ENCODE data around the gene IQGAP2.

IQGAP2 gene

DNA sequence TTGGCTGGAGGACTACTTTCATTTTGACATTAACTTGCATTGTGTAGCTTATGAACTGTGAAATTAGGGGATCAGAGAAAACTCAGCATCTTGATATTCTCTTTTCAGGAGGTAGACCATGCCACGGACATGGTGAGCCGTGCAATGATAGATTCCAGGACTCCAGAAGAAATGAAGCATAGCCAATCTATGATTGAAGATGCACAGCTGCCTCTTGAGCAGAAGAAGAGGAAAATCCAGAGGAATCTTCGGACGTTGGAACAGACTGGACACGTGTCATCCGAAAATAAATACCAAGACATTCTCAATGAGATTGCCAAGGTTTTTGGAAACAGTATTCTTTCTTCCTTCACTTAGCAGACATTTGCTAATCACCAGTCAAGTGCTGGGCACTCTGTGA lies 292.3 kb downstream of the IQGAP2 start:
- no peak for DNase-seq

GRCh38 chr5:76696251-76696650 lies 293.2 kb downstream of the IQGAP2 start:
- DNase-seq, result no peak

DNA sequence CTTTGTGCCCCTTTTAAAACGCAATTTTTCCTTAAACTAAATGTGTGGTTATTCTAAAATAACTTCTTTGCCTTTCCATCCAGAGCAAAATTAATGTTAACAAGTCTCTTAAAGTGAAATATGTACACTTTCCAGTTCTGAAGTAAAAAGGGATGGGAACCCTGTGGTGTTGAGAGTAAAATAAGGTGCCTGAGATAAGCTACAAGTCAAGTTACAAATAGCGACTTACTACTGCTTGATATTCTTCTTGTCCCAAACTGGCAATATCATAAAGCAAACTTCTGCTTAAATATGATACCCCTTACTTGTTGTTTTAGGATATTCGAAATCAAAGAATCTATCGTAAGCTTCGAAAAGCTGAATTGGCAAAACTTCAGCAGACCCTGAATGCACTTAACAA lies 294.6 kb downstream of the IQGAP2 start:
- DNase-seq, result no peak

DNA sequence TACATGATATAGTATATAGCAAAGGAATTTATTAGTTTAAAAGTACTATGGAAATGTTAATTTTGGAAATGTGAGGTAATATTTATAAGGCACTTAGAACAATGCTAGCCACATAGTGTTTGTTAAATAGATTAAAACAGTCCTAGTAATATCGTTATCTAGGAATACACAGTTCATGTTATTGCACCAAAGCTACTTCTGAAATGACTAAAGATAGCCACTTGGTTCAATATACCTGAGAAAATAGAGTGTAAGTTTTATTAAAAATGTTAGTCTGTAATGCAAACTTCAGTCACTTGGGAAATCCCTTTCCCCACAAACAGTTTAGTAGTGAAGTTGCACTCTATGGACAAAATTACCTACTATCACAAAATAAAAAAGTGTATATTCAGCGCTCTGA lies 297.5 kb downstream of the IQGAP2 start:
- no peak for DNase-seq

DNA sequence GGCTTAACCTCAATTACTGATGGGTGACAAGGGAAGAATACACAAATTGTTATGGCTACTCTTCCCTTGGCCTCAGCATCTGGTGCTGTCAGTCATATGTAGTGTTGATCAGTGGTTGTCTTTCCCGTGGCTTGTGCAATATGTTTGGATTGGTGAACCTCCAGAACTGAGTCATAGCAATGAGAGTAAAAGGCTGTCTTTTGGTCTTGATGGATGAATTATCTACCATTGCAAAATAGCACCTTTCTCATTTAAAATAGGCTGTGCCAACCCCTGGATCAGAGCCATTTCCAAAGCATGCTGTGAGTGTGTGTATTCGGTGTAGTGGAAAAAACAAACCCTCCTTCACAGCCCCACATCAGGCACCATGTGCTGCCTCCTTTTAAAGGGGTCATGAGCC lies 298.2 kb downstream of the IQGAP2 start:
- DNase-seq, result no peak

GRCh38 chr5:76703707-76704106 lies 300.6 kb downstream of the IQGAP2 start:
- DNase-seq, result no peak

DNA sequence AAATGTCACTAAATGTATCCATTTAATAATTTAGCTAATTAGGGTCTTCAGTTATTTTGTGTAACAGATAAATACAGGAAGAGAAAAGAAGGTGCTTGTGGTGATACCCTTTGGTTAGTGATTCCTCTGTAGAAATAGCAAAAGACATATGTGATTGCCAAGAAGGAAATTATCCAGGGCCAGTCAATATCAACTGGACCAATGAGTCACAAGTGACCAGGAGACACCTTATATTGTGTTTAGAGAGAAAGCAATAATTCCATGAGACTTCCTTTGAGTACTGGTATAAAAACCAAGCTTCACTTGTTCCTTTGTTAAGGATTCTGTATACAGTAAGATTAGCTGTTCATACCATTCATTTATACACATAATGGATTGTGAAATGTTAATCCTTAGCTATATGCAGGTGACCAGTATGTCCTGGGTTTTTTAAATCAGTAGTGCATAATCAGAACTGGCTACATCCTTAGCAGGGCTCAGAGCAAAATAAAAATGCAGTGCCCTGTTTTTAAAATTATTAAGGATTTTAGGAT lies 301.1 kb downstream of the IQGAP2 start:
- no peak for DNase-seq

GRCh38 chr5:76705574-76705973 lies 302.5 kb downstream of the IQGAP2 start:
- no peak for DNase-seq

GRCh38 chr5:76709762-76710161 lies 306.7 kb downstream of the IQGAP2 start:
- DNase-seq, result no peak

DNA sequence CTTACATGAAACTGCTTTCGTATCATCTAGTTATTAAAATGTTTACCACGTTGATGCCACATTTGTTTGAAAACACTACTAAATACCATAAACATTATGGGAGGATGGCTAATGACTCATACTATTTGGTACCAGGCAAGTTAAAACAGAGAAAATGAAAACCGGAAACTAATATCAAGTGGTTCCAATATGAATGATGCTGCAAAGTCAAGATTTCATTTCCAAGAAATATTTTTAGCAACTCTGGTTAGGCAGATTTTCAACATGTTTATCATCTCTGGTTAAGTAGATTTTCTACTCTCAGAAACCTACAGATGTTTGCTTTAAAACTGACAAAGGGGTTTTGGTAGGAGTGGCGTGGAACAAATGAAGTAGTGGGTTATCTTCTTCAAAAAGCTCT lies 307.9 kb downstream of the IQGAP2 start:
- DNase-seq, result no peak

DNA sequence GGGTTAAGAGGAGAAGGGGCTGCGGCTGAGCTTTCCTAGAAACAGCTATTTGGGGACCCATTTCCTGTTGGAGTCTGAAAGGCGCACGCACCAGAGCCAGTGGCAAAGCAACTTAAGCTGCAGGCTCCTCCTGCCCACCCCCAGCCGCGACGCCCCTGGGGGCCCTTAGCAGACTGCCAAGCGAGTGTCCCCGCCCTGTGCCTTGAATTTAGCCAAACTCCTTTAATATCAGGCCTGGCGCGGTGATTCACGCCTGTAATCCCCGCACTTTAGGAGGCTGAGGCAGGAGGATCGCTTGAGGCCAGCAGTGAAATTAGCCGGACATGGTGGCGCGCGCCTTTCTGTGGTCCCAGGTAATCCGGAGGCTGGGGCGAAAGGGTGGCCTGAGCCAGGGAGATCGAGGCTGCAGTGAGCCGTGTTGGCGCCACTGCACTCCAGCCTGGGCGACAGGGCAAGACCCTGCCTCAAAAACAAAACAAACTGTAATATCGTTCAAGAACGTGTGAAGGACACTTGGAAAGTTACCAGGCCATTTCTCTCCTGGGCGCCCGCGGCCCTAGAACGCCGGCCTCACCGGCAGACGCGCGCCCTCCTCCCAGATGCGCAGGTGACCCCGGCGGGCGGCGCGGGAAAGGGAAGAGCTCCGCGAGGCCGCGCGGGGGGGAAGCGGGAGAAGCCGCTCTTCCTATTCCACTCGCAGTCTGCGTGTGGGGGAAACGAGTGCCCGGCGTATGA lies 311.8 kb downstream of the IQGAP2 start:
- DNase-seq, result no peak

- DNase-seq, result no peak
These were observed 312.3 kb downstream of the IQGAP2 start for GRCh38 chr5:76715486-76715735.

GRCh38 chr5:76715736-76716455 lies 312.8 kb downstream of the IQGAP2 start, which contains the start of gene F2R:
Gene F2R (plus strand): TSS chr5:76716126. CDS start chr5:76716308, 182 bp downstream.
- peak; percentile 18 for DNase-seq

DNA sequence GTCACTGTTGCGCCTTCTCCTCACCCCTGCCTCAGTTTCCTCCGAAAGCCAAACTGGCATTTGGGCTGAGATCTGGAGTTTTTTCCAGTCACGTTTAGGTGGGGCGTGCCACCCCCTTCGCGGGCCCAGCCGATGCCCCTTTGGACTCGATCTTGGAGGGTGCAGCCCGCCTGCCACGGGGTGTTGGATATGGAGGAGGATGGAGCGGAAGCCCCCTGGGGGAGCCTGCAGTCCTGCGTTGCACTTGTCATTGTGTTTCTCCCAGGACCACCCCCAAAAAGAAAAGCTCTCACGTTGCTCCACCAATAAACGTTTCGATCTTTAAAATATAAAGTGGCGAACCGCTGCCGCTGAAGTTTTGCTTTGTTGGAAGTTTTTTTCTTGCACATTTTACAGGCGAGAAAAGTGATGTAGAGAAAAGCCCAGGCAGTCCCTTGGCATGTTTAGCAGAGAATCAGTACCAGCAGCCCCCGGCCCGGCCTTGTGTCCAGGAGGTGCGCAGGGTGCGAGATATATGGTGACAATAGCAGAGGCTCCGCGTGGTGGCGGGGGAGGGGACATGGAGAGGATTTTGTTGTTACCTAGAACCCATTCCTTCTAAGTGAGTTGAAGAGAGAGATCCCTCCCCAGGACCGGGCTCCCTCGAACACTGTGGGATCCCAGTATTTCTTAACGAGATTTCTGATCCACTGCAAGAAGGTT lies 313.5 kb downstream of the IQGAP2 start:
- DNase-seq, result no peak

GRCh38 chr5:76717222-76718083 lies 314.4 kb downstream of the IQGAP2 start:
- no peak for DNase-seq

DNA sequence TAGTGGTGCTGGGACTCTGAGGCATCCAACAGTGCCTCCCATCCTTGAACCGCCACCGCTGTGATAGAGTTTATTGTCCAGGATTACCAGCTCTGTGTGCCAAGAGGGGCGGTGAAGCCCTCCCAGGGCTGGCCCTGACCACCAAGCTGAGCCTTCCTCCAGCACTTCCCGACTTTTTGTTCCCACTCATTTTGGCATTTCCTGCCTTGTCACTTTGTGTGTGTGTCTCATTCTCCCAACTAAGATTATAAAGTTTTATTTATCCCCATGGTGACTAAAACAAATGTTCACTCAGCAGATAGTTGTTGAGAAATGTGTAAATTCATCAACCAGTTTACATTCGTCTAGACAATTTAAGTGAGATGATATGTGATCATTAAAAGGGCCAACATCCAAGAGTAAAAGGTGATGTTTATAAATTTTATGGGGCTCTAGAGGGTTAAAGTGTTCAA lies 315.3 kb downstream of the IQGAP2 start:
- DNase-seq, result no peak

GRCh38 chr5:76718880-76719279 lies 315.8 kb downstream of the IQGAP2 start:
- DNase-seq, result no peak

DNA sequence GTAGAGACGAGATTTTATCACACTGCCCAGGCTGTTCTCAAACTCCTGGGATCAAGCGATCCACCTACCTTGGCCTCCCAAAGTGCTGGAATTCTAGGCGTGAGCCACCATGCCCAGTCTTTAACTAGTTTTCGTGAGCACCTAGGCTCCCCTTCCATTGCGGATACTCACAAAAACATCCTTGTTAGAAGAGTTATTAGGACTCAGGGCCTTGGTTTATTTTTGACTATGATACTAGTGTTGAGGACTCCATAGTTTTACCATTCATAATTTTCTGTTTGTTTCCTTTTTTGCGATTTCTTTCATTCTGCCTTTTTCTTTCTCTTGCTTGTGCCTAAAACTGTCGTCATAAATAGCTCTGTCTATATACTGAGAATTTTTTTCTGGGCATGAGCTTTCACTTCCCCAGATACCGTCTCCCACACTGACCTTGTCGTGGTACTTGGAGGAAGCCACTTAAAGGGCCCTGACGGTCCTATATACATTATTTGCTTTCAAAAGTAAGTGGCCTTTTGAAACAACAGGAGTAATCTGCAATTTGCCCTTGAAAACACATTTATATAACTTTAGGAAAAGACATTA lies 318.0 kb downstream of the IQGAP2 start:
- DNase-seq, result no peak

DNA sequence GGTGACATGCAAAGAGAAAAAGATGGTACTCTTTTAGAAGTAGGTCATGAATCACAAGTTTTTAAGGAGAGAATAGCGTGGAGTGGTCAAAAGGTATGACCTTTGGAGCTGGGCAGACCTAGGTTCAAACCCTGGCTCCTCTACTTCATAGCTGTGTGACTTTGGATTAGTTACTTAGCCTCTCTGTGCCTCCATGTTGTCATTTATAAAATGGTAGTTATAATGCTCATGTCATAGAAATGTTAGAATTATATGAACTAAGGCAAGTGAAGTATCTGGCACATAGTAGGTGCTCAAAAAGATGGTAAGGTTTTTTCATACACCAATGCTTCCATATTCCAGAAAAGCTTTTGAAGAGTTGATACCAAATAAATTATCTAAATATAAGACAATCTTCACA lies 320.2 kb downstream of the IQGAP2 start:
- DNase-seq, result no peak

- no peak for DNase-seq
These were observed 320.8 kb downstream of the IQGAP2 start for GRCh38 chr5:76723906-76724305.

DNA sequence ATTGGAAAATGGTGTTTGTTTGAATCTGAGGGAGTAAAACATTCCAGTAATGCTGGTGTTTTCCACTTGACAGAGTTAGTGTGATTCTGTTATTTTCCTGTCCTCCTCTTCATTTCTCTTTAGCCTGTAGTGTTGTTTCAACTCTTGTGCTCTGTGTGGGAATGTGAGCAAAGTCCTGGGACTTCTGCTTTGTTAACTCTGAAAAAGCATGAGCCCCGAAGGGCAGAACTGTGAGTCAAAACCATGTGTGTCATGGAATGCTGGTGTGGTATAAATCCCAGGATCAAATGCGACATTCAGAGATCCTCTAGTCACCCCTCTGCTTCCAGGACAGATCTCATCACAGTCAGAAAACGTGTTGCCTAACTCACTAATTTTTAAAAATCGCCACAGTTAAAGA lies 321.8 kb downstream of the IQGAP2 start:
- no peak for DNase-seq

- DNase-seq, result no peak
These were observed 325.9 kb downstream of the IQGAP2 start for GRCh38 chr5:76728965-76729364.

All from activated T-cell treated with anti-CD3 and anti-CD28 coated beads for 4 hours (primary cell).